HCT116 (cell line): ENCODE results near the gene MICA. TPM values are rescaled to one million over a fixed set of nuclear protein-coding genes. Genes with fewer than 3 reads are reported as not detected.

Experiments
- ATAC-seq: fragments of 200-7000 bp; cut with Tn5 transposase; 2 replicates; pipeline ENCODE4 v1.9.1; 2020; ENCODE audit warnings: mild to moderate bottlenecking, moderate library complexity
- BruUV-seq: library from RNA; stranded (reverse); fragments of 400-500 nt; replicated peaks from 2 replicates; lab custom pipeline; 2021; lab: Mats Ljungman, UMichigan
- CTCF ChIA-PET: fragments of 300-600 bp; sonication (Branson Sonifier 250); formaldehyde crosslinking; loops from one replicate; lab custom pipeline; 2021; ENCODE audit warnings: antibody characterized with exemption; lab: Charles Lee
- POLR2A ChIA-PET: fragments of 300-600, 350-600 bp; sonication (Branson Sonifier 250); formaldehyde crosslinking; loops from one replicate; lab custom pipeline; 2021; ENCODE audit warnings: antibody characterized with exemption; lab: Charles Lee
- RAD21 ChIA-PET, 2 experiments: fragments of 300-600 bp; sonication (Branson Sonifier 250); formaldehyde crosslinking; loops; one replicate each; lab custom pipeline; 2023; ENCODE audit warnings: low total read pairs in 2 of 2; ENCODE audit not compliant: uncharacterized antibody in 2 of 2, unreplicated experiment in 2 of 2, low non-redundant PET in 1 of 2; lab: Charles Lee
- DNase-seq: peaks from one replicate; pipeline ENCODE4 v3.0.0-alpha.2; 2010; ENCODE audit warnings: low read depth, low spot score
- H2AFZ ChIP-seq: fragments of 200-600 bp; shearing (Covaris generic), sonication (generic); 2 replicates; pipeline ENCODE4 v1.6.1; 2017; ENCODE audit warnings: low read depth, mixed run types, mixed read lengths, antibody characterized with exemption, low read length; ENCODE audit not compliant: poor library complexity, severe bottlenecking
- H3K27ac ChIP-seq: 2 replicates; pipeline ENCODE4 v1.5.1; 2012; ENCODE audit warnings: low read depth, low read length
- H3K27me3 ChIP-seq: fragments of 200-600 bp; sonication (generic); 2 replicates; pipeline ENCODE4 v1.6.1; 2016; ENCODE audit warnings: mixed run types, low read length, mixed read lengths; ENCODE audit not compliant: insufficient read depth
- H3K36me3 ChIP-seq, 2 experiments: fragments of 200-500 bp in 1 of 2; fragments of 200-600 bp in 1 of 2; sonication (Bioruptor generic) in 1 of 2; sonication (generic) in 1 of 2; 2 replicates each; pipeline versions ENCODE4 v1.5.1 to v1.6.1; 2014 to 2016; ENCODE audit warnings: low read length in 2 of 2, inconsistent platforms in 1 of 2, mixed read lengths in 1 of 2, mixed run types in 1 of 2; ENCODE audit not compliant: insufficient read depth in 2 of 2, control insufficient read depth in 1 of 2
- H3K4me1 ChIP-seq, 2 experiments: fragments of 200-600 bp in 1 of 2; sonication (generic) in 1 of 2; 2 replicates each; pipeline versions ENCODE4 v1.5.1 to v1.6.1; 2012 to 2017; ENCODE audit warnings: low read length in 2 of 2, inconsistent platforms in 1 of 2, mild to moderate bottlenecking in 1 of 2, mixed read lengths in 1 of 2, mixed run types in 1 of 2, moderate library complexity in 1 of 2; ENCODE audit not compliant: insufficient read depth in 2 of 2, control insufficient read depth in 1 of 2
- H3K4me2 ChIP-seq: fragments of 200-600 bp; sonication (generic); 2 replicates; pipeline ENCODE4 v1.6.1; 2017; ENCODE audit warnings: mixed run types, low read length, mixed read lengths
- H3K4me3 ChIP-seq, 2 experiments: fragments of 200-600 bp in 1 of 2; sonication (generic) in 1 of 2; replicated peaks in 1 of 2; 2 replicates each; pipeline ENCODE4 v1.5.1; 2011 to 2016; ENCODE audit warnings: low read length in 2 of 2, control low read depth in 1 of 2, low read depth in 1 of 2, mild to moderate bottlenecking in 1 of 2, mixed read lengths in 1 of 2, mixed run types in 1 of 2
- H3K79me2 ChIP-seq: fragments of 200-600 bp; sonication (generic); 2 replicates; pipeline ENCODE4 v1.6.1; 2017; ENCODE audit warnings: mild to moderate bottlenecking, mixed run types, low read length, moderate library complexity, mixed read lengths; ENCODE audit not compliant: insufficient read depth
- H3K9ac ChIP-seq: fragments of 200-600 bp; sonication (generic); 2 replicates; pipeline ENCODE4 v1.6.1; 2016; ENCODE audit warnings: low read length, mixed read lengths
- H3K9me2 ChIP-seq: fragments of 200-600 bp; sonication (generic), shearing (Covaris generic); 2 replicates; pipeline ENCODE4 v1.6.1; 2017; ENCODE audit warnings: mixed run types, mild to moderate bottlenecking, moderate library complexity; ENCODE audit not compliant: insufficient read depth
- H3K9me3 ChIP-seq, 2 experiments: fragments of 200-500 bp in 1 of 2; fragments of 200-600 bp in 1 of 2; sonication (Bioruptor generic) in 1 of 2; sonication (generic) in 1 of 2; 2 replicates each; pipeline ENCODE4 v1.6.1; 2014 to 2017; ENCODE audit warnings: low read length in 2 of 2, mixed read lengths in 2 of 2, inconsistent platforms in 1 of 2, low read depth in 1 of 2, mild to moderate bottlenecking in 1 of 2, mixed run types in 1 of 2, moderate library complexity in 1 of 2; ENCODE audit not compliant: control insufficient read depth in 1 of 2, insufficient read depth in 1 of 2
- H4K20me1 ChIP-seq: fragments of 200-600 bp; sonication (generic), shearing (Covaris generic); 2 replicates; pipeline ENCODE4 v1.6.1; 2017; ENCODE audit warnings: mixed run types, mild to moderate bottlenecking, moderate library complexity; ENCODE audit not compliant: insufficient read depth
- ATF3 ChIP-seq: IDR thresholded peaks from 2 replicates; pipeline ENCODE4 v1.6.1; 2012
- CTCF ChIP-seq, 3 experiments: fragments of 200-600 bp in 1 of 3; sonication (generic) in 1 of 3; IDR thresholded peaks in 2 of 3; conservative IDR thresholded peaks in 1 of 3; 2 replicates each; pipeline ENCODE4 v1.5.1; 2012 to 2017; ENCODE audit warnings: low read depth in 2 of 3, low read length in 2 of 3, antibody characterized with exemption in 1 of 3, borderline replicate concordance in 1 of 3, control low read depth in 1 of 3, mild to moderate bottlenecking in 1 of 3, mixed read lengths in 1 of 3, mixed run types in 1 of 3, moderate library complexity in 1 of 3; ENCODE audit not compliant: insufficient read depth in 1 of 3
- EGR1 ChIP-seq: IDR thresholded peaks from 2 replicates; pipeline ENCODE4 v1.6.1; 2012; ENCODE audit warnings: low read depth
- ELF1 ChIP-seq: IDR thresholded peaks from 2 replicates; pipeline ENCODE4 v1.6.1; 2012; ENCODE audit warnings: low read depth, borderline replicate concordance
- EZH2 ChIP-seq: fragments of 200-600 bp; sonication (generic); IDR thresholded peaks from 2 replicates; pipeline ENCODE4 v1.6.1; 2017; ENCODE audit warnings: antibody characterized with exemption, mixed run types
- EZH2phosphoT487 ChIP-seq: fragments of 200-600 bp; IDR thresholded peaks from 2 replicates; pipeline ENCODE4 v1.6.1; 2018; ENCODE audit warnings: antibody characterized with exemption, borderline replicate concordance
- FOSL1 ChIP-seq: IDR thresholded peaks from 2 replicates; pipeline ENCODE4 v1.6.1; 2012; ENCODE audit warnings: low read depth
- JUND ChIP-seq: IDR thresholded peaks from 2 replicates; pipeline ENCODE4 v1.6.1; 2012
- MAX ChIP-seq: IDR thresholded peaks from 2 replicates; pipeline ENCODE4 v1.6.1; 2012
- POLR2A ChIP-seq: IDR thresholded peaks from 2 replicates; pipeline ENCODE4 v1.7.0; 2011; ENCODE audit warnings: borderline replicate concordance; ENCODE audit not compliant: insufficient read depth, insufficient read length; ENCODE audit errors: extremely low read depth
- POLR2AphosphoS5 ChIP-seq: IDR thresholded peaks from 2 replicates; pipeline ENCODE4 v1.6.1; 2011; ENCODE audit warnings: mild to moderate bottlenecking, low read depth, low read length, moderate library complexity
- RAD21 ChIP-seq: IDR thresholded peaks from 2 replicates; pipeline ENCODE4 v1.6.1; 2012; ENCODE audit warnings: low read depth, mild to moderate bottlenecking
- REST ChIP-seq: IDR thresholded peaks from 2 replicates; pipeline ENCODE4 v1.6.1; 2012; ENCODE audit warnings: low read depth
- SP1 ChIP-seq: IDR thresholded peaks from 2 replicates; pipeline ENCODE4 v1.6.1; 2012; ENCODE audit warnings: low read depth
- TCF7L2 ChIP-seq: IDR thresholded peaks from 2 replicates; pipeline ENCODE4 v1.7.0; 2011; ENCODE audit warnings: borderline replicate concordance, inconsistent platforms; ENCODE audit not compliant: insufficient read depth, insufficient read length; ENCODE audit errors: extremely low read depth
- YY1 ChIP-seq: IDR thresholded peaks from 2 replicates; pipeline ENCODE4 v1.6.1; 2011; ENCODE audit warnings: low read length, low read depth, moderate library complexity, mild to moderate bottlenecking; ENCODE audit not compliant: insufficient replicate concordance; ENCODE audit errors: extremely low read depth
- ZBTB33 ChIP-seq: IDR thresholded peaks from 2 replicates; pipeline ENCODE4 v1.6.1; 2011; ENCODE audit warnings: mild to moderate bottlenecking, low read length, moderate library complexity; ENCODE audit not compliant: insufficient replicate concordance; ENCODE audit errors: extremely low read depth
- intact Hi-C: fragments of 100-400 bp; cut with micrococcal nuclease; formaldehyde crosslinking; loops from 2 replicates; pipeline ENCODE4 v1.10.0; 2022
- total RNA-seq: library from RNA; stranded (reverse); gene quantifications from one replicate; pipeline ENCODE4 v1.2.1, GENCODE V29; 2021; ENCODE audit not compliant: unreplicated experiment

Gene MICA
- total RNA-seq, 1 experiment from 2014 or later, result 24.1 TPM

GRCh38 chr6:31375699-31376098 is 27.7 kb upstream of the MICA start:
- Histone ChIP-seq H3K36me3 (no peaks in the 10 kb centered on the region), H2AFZ (no peak overlapping the region), H4K20me1 (no peaks in the 10 kb centered on the region), H3K9me3 (peaks cover 0 to 4% of the 10 kb centered on the region in 2 experiments; a peak in 1 of 4 replicates)
- DNase-seq, result no peak
- no TSS peak for BruUV-seq
- no peak for TF ChIP-seq CTCF (IDR thresholded peaks at IDR 0.05 in 2 of 3, conservative IDR thresholded peaks at IDR 0.05 in 1 of 3; ENCODE audit: borderline replicate concordance in 1 of 3, insufficient read depth in 1 of 3, low read depth in 2 of 3, low read length in 2 of 3)
- TF ChIP-seq YY1, result no peak
- no peak for TF ChIP-seq EZH2
- TF ChIP-seq REST, result no peak
- TF ChIP-seq RAD21, result no peak
- TF ChIP-seq POLR2A, result no peak
- TF ChIP-seq ATF3, result no peak
- TF ChIP-seq ZBTB33, result no peak
- no peak for TF ChIP-seq JUND
- TF ChIP-seq ELF1, result no peak
- TF ChIP-seq SP1, result no peak
- TF ChIP-seq EZH2phosphoT487, result no peak
- no peak for TF ChIP-seq FOSL1
- no peak for TF ChIP-seq EGR1
- TF ChIP-seq MAX, result no peak
- no peak for TF ChIP-seq TCF7L2
- no peak for TF ChIP-seq POLR2AphosphoS5
- TF ChIP-seq, all 23 proteins: peak for 0
- ChIA-PET RAD21 (interaction anchor here in 1 of 2 experiments (0.6 kb wide), 1 partner anchor 222 kb away, joined by 3 read pairs; no protein-coding TSS in a partner anchor), POLR2A (no interaction called here), CTCF (interaction anchor here (3.4 kb wide), 1 partner anchor 9 kb away, joined by 16 read pairs; no protein-coding TSS in a partner anchor)
- Histone ChIP-seq H3K4me2 (no peak overlapping the region), H3K27ac (no peak overlapping the region), H3K9ac (no peak overlapping the region), H3K4me1 (no peaks in the 10 kb centered on the region), H3K4me3 (no peak overlapping the region), H3K79me2 (no peaks in the 10 kb centered on the region), H3K27me3 (no peaks in the 10 kb centered on the region), H3K9me2 (no peaks in the 10 kb centered on the region)
- intact Hi-C loops, result no loop called here
- ATAC-seq, result no peak
